ENCODE results near the gene TTC39C.
"Not testable (repeated sequence)": the region's sequence is repeated elsewhere in the genome, so short reads cannot be mapped to it uniquely, and the experiment has no call there.

Gene TTC39C

GRCh38 chr18:24138789-24139616 is 124.4 kb downstream of the TTC39C start, which contains the start of gene CABYR:
TSS of gene CABYR (plus strand) at chr18:24139062. CDS start at chr18:24143115, 4,053 bp downstream.
- peak; percentile 52 for DNase-seq

GRCh38 chr18:24140697-24141096 is 126.1 kb downstream of the TTC39C start:
- DNase-seq = no peak

GRCh38 chr18:24142376-24142775 is 127.8 kb downstream of the TTC39C start:
- DNase-seq = no peak

GRCh38 chr18:24149591-24149990 is 135.0 kb downstream of the TTC39C start:
- DNase-seq = not testable (repeated sequence)

GRCh38 chr18:24153397-24153796 is 138.8 kb downstream of the TTC39C start:
- no peak for DNase-seq

GRCh38 chr18:24157855-24158254 is 143.3 kb downstream of the TTC39C start:
- DNase-seq = no peak

- no peak for DNase-seq
Measured at GRCh38 chr18:24160086-24160485, 145.5 kb downstream of the TTC39C start.

GRCh38 chr18:24161304-24161703 is 146.8 kb downstream of the TTC39C start:
- no peak for DNase-seq

- no peak for DNase-seq
Measured at GRCh38 chr18:24168496-24168895, 153.9 kb downstream of the TTC39C start.

GRCh38 chr18:24170360-24170759 is 155.8 kb downstream of the TTC39C start:
- DNase-seq = no peak

- no peak for DNase-seq
Measured at GRCh38 chr18:24173997-24174396, 159.4 kb downstream of the TTC39C start.

GRCh38 chr18:24176727-24177416 is 162.3 kb downstream of the TTC39C start:
- peak; percentile 44 for DNase-seq

- no peak for DNase-seq
Measured at GRCh38 chr18:24177499-24178133, 163.1 kb downstream of the TTC39C start.

- no peak for DNase-seq
Measured at GRCh38 chr18:24180048-24180447, 165.5 kb downstream of the TTC39C start.

- DNase-seq = peak; percentile 33
Measured at GRCh38 chr18:24181806-24182205, 167.3 kb downstream of the TTC39C start.
